EH (cell line): ENCODE results near the gene PITPNM1.

ENCODE experiments used
- DNase-seq: peaks from one replicate; pipeline ENCODE4 v3.0.0-alpha.2; 2015; ENCODE audit warnings: low read depth

PITPNM1 gene

GRCh38 chr11:67466367-67466766 is 38.8 kb downstream of the PITPNM1 start:
- no peak for DNase-seq

- DNase-seq = peak; percentile 49
Measured at GRCh38 chr11:67465530-67465929, 39.6 kb downstream of the PITPNM1 start.

GRCh38 chr11:67465189-67465510 is 40.0 kb downstream of the PITPNM1 start:
- no peak for DNase-seq

- DNase-seq = peak; percentile 81
Measured at GRCh38 chr11:67464411-67465188, 40.6 kb downstream of the PITPNM1 start.

- DNase-seq = peak; percentile 12
Measured at GRCh38 chr11:67463680-67464410, 41.3 kb downstream of the PITPNM1 start.

- no peak for DNase-seq
Measured at GRCh38 chr11:67463186-67463585, 42.0 kb downstream of the PITPNM1 start.

GRCh38 chr11:67458266-67458665 is 46.9 kb downstream of the PITPNM1 start:
- no peak for DNase-seq

- DNase-seq = no peak
Measured at GRCh38 chr11:67457453-67457852, 47.7 kb downstream of the PITPNM1 start.

GRCh38 chr11:67456068-67456705 is 49.0 kb downstream of the PITPNM1 start:
- no peak for DNase-seq

GRCh38 chr11:67455054-67455453 is 50.1 kb downstream of the PITPNM1 start, which contains the start of gene CABP4:
Gene CABP4, plus strand, starts transcription at chr11:67455354. Its CDS starts 70 bp downstream, at chr11:67455424.
- no peak for DNase-seq

GRCh38 chr11:67453816-67454732 is 51.1 kb downstream of the PITPNM1 start:
- DNase-seq = no peak

- no peak for DNase-seq
Measured at GRCh38 chr11:67452141-67452952, 52.8 kb downstream of the PITPNM1 start, which contains the start of gene GPR152. Gene GPR152, minus strand, starts transcription at chr11:67452729. Its CDS starts 5 bp downstream, at chr11:67452724.

- no peak for DNase-seq
Measured at GRCh38 chr11:67451658-67451976, 53.5 kb downstream of the PITPNM1 start.

GRCh38 chr11:67450796-67451657 is 54.1 kb downstream of the PITPNM1 start:
- DNase-seq = no peak

GRCh38 chr11:67449116-67449844 is 55.9 kb downstream of the PITPNM1 start:
- DNase-seq = no peak

GRCh38 chr11:67448220-67448609 is 56.9 kb downstream of the PITPNM1 start:
- DNase-seq = no peak

- DNase-seq = no peak
Measured at GRCh38 chr11:67445515-67445914, 59.6 kb downstream of the PITPNM1 start.

GRCh38 chr11:67442504-67443404 is 62.4 kb downstream of the PITPNM1 start:
- DNase-seq = peak; percentile 23
